Femur (tissue), 1 donor: ENCODE measurements around the gene CNGB1.

Experiments used
- DNase-seq: peaks from one replicate; pipeline ENCODE4 v3.0.0-alpha.2; 2017

CNGB1 gene

GRCh38 chr16:57970970-57971369 is at the start of gene CNGB1:
CNGB1 (minus strand) TSS chr16:57971128; CDS start chr16:57967286, 3,842 bp downstream.
- DNase-seq: no peak

- no peak for DNase-seq
These were observed 49.1 kb upstream of the CNGB1 start for GRCh38 chr16:58019866-58020538.

GRCh38 chr16:58018803-58019202 is 47.9 kb upstream of the CNGB1 start:
- no peak for DNase-seq

- DNase-seq: peak; percentile 12
These were observed 46.0 kb upstream of the CNGB1 start for GRCh38 chr16:58016840-58017446.

- no peak for DNase-seq
These were observed 42.5 kb upstream of the CNGB1 start for GRCh38 chr16:58013201-58013956.

- DNase-seq: no peak
These were observed 41.6 kb upstream of the CNGB1 start for GRCh38 chr16:58012481-58012880.

- no peak for DNase-seq
These were observed 40.7 kb upstream of the CNGB1 start for GRCh38 chr16:58011652-58012051.

GRCh38 chr16:58010886-58011285 is 40.0 kb upstream of the CNGB1 start:
- DNase-seq: no peak

- no peak for DNase-seq
These were observed 39.0 kb upstream of the CNGB1 start for GRCh38 chr16:58009856-58010416.

GRCh38 chr16:58004736-58005135 is 33.8 kb upstream of the CNGB1 start:
- peak; percentile 10 for DNase-seq

GRCh38 chr16:58002936-58003335 is 32.0 kb upstream of the CNGB1 start:
- DNase-seq: peak; percentile 14

- DNase-seq: peak; percentile 19
These were observed 31.5 kb upstream of the CNGB1 start for GRCh38 chr16:58002416-58002800.

GRCh38 chr16:58001781-58002415 is 31.0 kb upstream of the CNGB1 start:
- DNase-seq: no peak

- peak; percentile 92 for DNase-seq
These were observed 30.1 kb upstream of the CNGB1 start, which contains the start of gene USB1 for GRCh38 chr16:58000706-58001676. USB1 (plus strand) TSS chr16:58001407; CDS start chr16:58001484, 77 bp downstream.

- no peak for DNase-seq
These were observed 29.2 kb upstream of the CNGB1 start, which contains the start of gene ZNF319 for GRCh38 chr16:57999971-58000705. ZNF319 (minus strand) TSS chr16:58000672; CDS start chr16:57998265, 2,407 bp downstream.

GRCh38 chr16:57999366-57999970 is 28.5 kb upstream of the CNGB1 start:
- DNase-seq: no peak

GRCh38 chr16:57998992-57999365 is 28.1 kb upstream of the CNGB1 start:
- no peak for DNase-seq

- peak; percentile 37 for DNase-seq
These were observed 27.6 kb upstream of the CNGB1 start for GRCh38 chr16:57998486-57998885.

GRCh38 chr16:57997528-57998265 is 26.8 kb upstream of the CNGB1 start:
- DNase-seq: peak; percentile 14

- no peak for DNase-seq
These were observed 26.2 kb upstream of the CNGB1 start for GRCh38 chr16:57997176-57997527.
